CD8-positive, alpha-beta memory T cell (primary cell): Measurements from ENCODE around the gene POR. TPM values are rescaled to one million over a fixed set of nuclear protein-coding genes. Genes with fewer than 3 reads are reported as not detected.

Experiments used
- CTCF ChIA-PET: fragments of 350-600 bp; sonication (Branson Sonifier 250); formaldehyde crosslinking; loops from one replicate; lab custom pipeline; 2021; ENCODE audit warnings: antibody characterized with exemption; lab: Charles Lee
- POLR2A ChIA-PET: fragments of 350-600 bp; sonication (Branson Sonifier 250); formaldehyde crosslinking; loops from one replicate; lab custom pipeline; 2021; ENCODE audit warnings: antibody characterized with exemption; lab: Charles Lee
- DNase-seq, 5 donors: peaks; one replicate each; pipeline versions ENCODE4 v3.0.0 to v3.0.0-alpha.2; 2020 to 2022; ENCODE audit warnings: mixed read lengths in 1 of 5
- H3K27ac ChIP-seq: one replicate; pipeline ENCODE4 v1.7.0; 2013; ENCODE audit warnings: low read depth, mild to moderate bottlenecking, low read length, moderate library complexity
- H3K27me3 ChIP-seq: 2 replicates; pipeline ENCODE4 v1.7.0; 2013; ENCODE audit warnings: low read length, mild to moderate bottlenecking; ENCODE audit not compliant: insufficient read depth, poor library complexity, severe bottlenecking
- H3K36me3 ChIP-seq: 2 replicates; pipeline ENCODE4 v1.7.0; 2013; ENCODE audit warnings: mild to moderate bottlenecking, low read length, moderate library complexity; ENCODE audit not compliant: insufficient read depth
- H3K4me1 ChIP-seq: 2 replicates; pipeline ENCODE4 v1.7.0; 2013; ENCODE audit warnings: mild to moderate bottlenecking, low read length, moderate library complexity; ENCODE audit not compliant: insufficient read depth
- H3K4me3 ChIP-seq: 2 replicates; pipeline ENCODE4 v1.7.0; 2013; ENCODE audit warnings: mild to moderate bottlenecking, low read length
- H3K9me3 ChIP-seq: 2 replicates; pipeline ENCODE4 v1.7.0; 2013; ENCODE audit warnings: mild to moderate bottlenecking, low read length
- H3K27ac Mint-ChIP-seq, 8 donors: one replicate each; pipeline ENCODE4 v1.8.0; 2020 to 2021; ENCODE audit warnings: mixed read lengths in 8 of 8, mild to moderate bottlenecking in 6 of 8, inconsistent platforms in 3 of 8, moderate library complexity in 3 of 8
- H3K27me3 Mint-ChIP-seq, 2 donors: one replicate each; pipeline ENCODE4 v1.8.0; 2020 to 2021; ENCODE audit warnings: mixed read lengths in 2 of 2, mild to moderate bottlenecking in 1 of 2, moderate library complexity in 1 of 2
- H3K36me3 Mint-ChIP-seq, 3 donors: one replicate each; pipeline ENCODE4 v1.8.0; 2020 to 2021; ENCODE audit warnings: mixed read lengths in 3 of 3, inconsistent platforms in 1 of 3, mild to moderate bottlenecking in 1 of 3
- H3K4me1 Mint-ChIP-seq, 3 donors: one replicate each; pipeline ENCODE4 v1.8.0; 2020 to 2021; ENCODE audit warnings: mixed read lengths in 3 of 3, inconsistent platforms in 1 of 3, mild to moderate bottlenecking in 1 of 3
- H3K4me3 Mint-ChIP-seq, 7 donors: one replicate each; pipeline ENCODE4 v1.8.0; 2020 to 2021; ENCODE audit warnings: mixed read lengths in 7 of 7, mild to moderate bottlenecking in 6 of 7, moderate library complexity in 4 of 7, inconsistent platforms in 2 of 7
- H3K9me3 Mint-ChIP-seq, 5 donors: one replicate each; pipeline ENCODE4 v1.8.0; 2020 to 2022; ENCODE audit warnings: mixed read lengths in 5 of 5, mild to moderate bottlenecking in 3 of 5, moderate library complexity in 2 of 5, inconsistent platforms in 1 of 5
- polyA plus RNA-seq: library from polyadenylated mRNA; unstranded; fragments of 300-500 nt; fragmentation: Illumina TruSeq; gene quantifications from one replicate; pipeline ENCODE4 v1.2.3, GENCODE V29; 2021
- total RNA-seq, 2 experiments: library from RNA; stranded (reverse); gene quantifications; one replicate each; pipeline ENCODE4 v1.2.3, GENCODE V29; 2021

POR gene
- total and polyA plus RNA-seq, 3 experiments from 2014 or later = 40.7 to 61.4 (median 41.6) TPM

GRCh38 chr7:75968561-75969001 lies 53.6 kb downstream of the POR start:
- Histone ChIP-seq H3K4me3 (no peak overlapping the region), H3K27ac (no peak overlapping the region), H3K36me3 (no peaks in the 10 kb centered on the region), H3K9me3 (no peaks in the 10 kb centered on the region), H3K4me1 (no peaks in the 10 kb centered on the region), H3K27me3 (no peaks in the 10 kb centered on the region)
- Mint-ChIP-seq H3K4me1 (no peaks in the 10 kb centered on the region), H3K9me3 (no peaks in the 10 kb centered on the region), H3K27ac (no peak overlapping the region), H3K27me3 (no peaks in the 10 kb centered on the region), H3K36me3 (peaks cover 0 to 57% (median 7%) of the 10 kb centered on the region in 3 donors), H3K4me3 (no peak overlapping the region)
- CTCF ChIA-PET = interaction anchor here (1.3 kb wide), 1 partner anchor 51 kb away, joined by 4 read pairs; no protein-coding TSS in a partner anchor
- POLR2A ChIA-PET = no interaction called here
- no peak for DNase-seq

- H3K4me1 ChIP-seq = no peaks in the 10 kb centered on the region
- no peak overlapping the region for H3K27ac ChIP-seq
- ChIA-PET CTCF (no interaction called here), POLR2A (no interaction called here)
- Mint-ChIP-seq H3K9me3 (no peaks in the 10 kb centered on the region), H3K4me1 (no peaks in the 10 kb centered on the region), H3K4me3 (no peak overlapping the region), H3K27me3 (no peaks in the 10 kb centered on the region), H3K27ac (peak overlapping the region in 2 of 8 donors; percentile 34 to 48), H3K36me3 (peaks cover 0 to 62% (median 9%) of the 10 kb centered on the region in 3 donors)
- H3K4me3 ChIP-seq = no peak overlapping the region
- H3K36me3 ChIP-seq = no peaks in the 10 kb centered on the region
- H3K27me3 ChIP-seq = no peaks in the 10 kb centered on the region
- no peaks in the 10 kb centered on the region for H3K9me3 ChIP-seq
- no peak for DNase-seq
Observed at GRCh38 chr7:75969182-75969581, 54.2 kb downstream of the POR start.

- Mint-ChIP-seq H3K27ac (peak overlapping the region in 2 of 8 donors; percentile 48 to 90), H3K36me3 (peaks cover 0 to 66% (median 11%) of the 10 kb centered on the region in 3 donors), H3K9me3 (no peaks in the 10 kb centered on the region), H3K4me3 (no peak overlapping the region), H3K4me1 (no peaks in the 10 kb centered on the region), H3K27me3 (no peaks in the 10 kb centered on the region)
- Histone ChIP-seq H3K27me3 (no peaks in the 10 kb centered on the region), H3K36me3 (no peaks in the 10 kb centered on the region), H3K4me1 (no peaks in the 10 kb centered on the region), H3K4me3 (no peak overlapping the region), H3K9me3 (no peaks in the 10 kb centered on the region), H3K27ac (no peak overlapping the region)
- POLR2A ChIA-PET = no interaction called here
- CTCF ChIA-PET = no interaction called here
- no peak for DNase-seq
Observed at GRCh38 chr7:75969704-75970498, 54.9 kb downstream of the POR start.

- Histone ChIP-seq H3K4me3 (no peak overlapping the region), H3K27ac (no peak overlapping the region), H3K36me3 (no peaks in the 10 kb centered on the region), H3K27me3 (no peaks in the 10 kb centered on the region), H3K9me3 (no peaks in the 10 kb centered on the region), H3K4me1 (no peaks in the 10 kb centered on the region)
- H3K36me3 Mint-ChIP-seq = peaks cover 0 to 58% (median 11%) of the 10 kb centered on the region in 3 donors
- H3K27ac Mint-ChIP-seq = peak overlapping the region in 1 of 8 donors; percentile 86
- DNase-seq = no peak
- no peaks in the 10 kb centered on the region for H3K9me3 Mint-ChIP-seq
- CTCF ChIA-PET = interaction anchor here (1.9 kb wide), 1 partner anchor 48 kb away, joined by 5 read pairs; no protein-coding TSS in a partner anchor
- no peaks in the 10 kb centered on the region for H3K4me1 Mint-ChIP-seq
- no peaks in the 10 kb centered on the region for H3K27me3 Mint-ChIP-seq
- H3K4me3 Mint-ChIP-seq = no peak overlapping the region
- POLR2A ChIA-PET = interaction anchor here (0.5 kb wide), 1 partner anchor 232 kb away, joined by 7 read pairs; no protein-coding TSS in a partner anchor
Observed at GRCh38 chr7:75971309-75971960, 56.5 kb downstream of the POR start.

GRCh38 chr7:75971961-75972763 lies 57.2 kb downstream of the POR start:
- no peak for DNase-seq
- H3K4me3 ChIP-seq = no peak overlapping the region
- H3K27me3 ChIP-seq = no peaks in the 10 kb centered on the region
- no peak overlapping the region for H3K4me3 Mint-ChIP-seq
- no peaks in the 10 kb centered on the region for H3K4me1 ChIP-seq
- H3K27ac Mint-ChIP-seq = peak overlapping the region in 1 of 8 donors; percentile 86
- H3K4me1 Mint-ChIP-seq = no peaks in the 10 kb centered on the region
- H3K36me3 ChIP-seq = no peaks in the 10 kb centered on the region
- ChIA-PET CTCF (interaction anchor here (1.9 kb wide), 1 partner anchor 48 kb away, joined by 5 read pairs; no protein-coding TSS in a partner anchor), POLR2A (interaction anchor here (0.5 to 0.7 kb wide), 2 partner anchors 56 to 233 kb away, joined by 6 to 7 read pairs; no protein-coding TSS in a partner anchor)
- H3K27me3 Mint-ChIP-seq = no peaks in the 10 kb centered on the region
- H3K27ac ChIP-seq = no peak overlapping the region
- no peaks in the 10 kb centered on the region for H3K9me3 Mint-ChIP-seq
- H3K9me3 ChIP-seq = no peaks in the 10 kb centered on the region
- H3K36me3 Mint-ChIP-seq = peaks cover 0 to 52% (median 11%) of the 10 kb centered on the region in 3 donors

GRCh38 chr7:75977743-75978142 lies 62.8 kb downstream of the POR start:
- Histone ChIP-seq H3K4me3 (no peak overlapping the region), H3K36me3 (peaks cover 4% of the 10 kb centered on the region), H3K27ac (no peak overlapping the region), H3K27me3 (no peaks in the 10 kb centered on the region), H3K9me3 (no peaks in the 10 kb centered on the region), H3K4me1 (no peaks in the 10 kb centered on the region)
- DNase-seq = no peak
- peaks cover 0 to 55% (median 11%) of the 10 kb centered on the region in 3 donors for H3K36me3 Mint-ChIP-seq
- H3K9me3 Mint-ChIP-seq = no peaks in the 10 kb centered on the region
- H3K27ac Mint-ChIP-seq = no peak overlapping the region
- no peaks in the 10 kb centered on the region for H3K27me3 Mint-ChIP-seq
- CTCF ChIA-PET = no interaction called here
- POLR2A ChIA-PET = no interaction called here
- H3K4me1 Mint-ChIP-seq = peaks cover 0 to 2% (median 0%) of the 10 kb centered on the region in 3 donors
- no peak overlapping the region for H3K4me3 Mint-ChIP-seq

GRCh38 chr7:75979759-75980429 lies 64.9 kb downstream of the POR start:
- Mint-ChIP-seq H3K36me3 (peaks cover 0 to 58% (median 7%) of the 10 kb centered on the region in 3 donors), H3K9me3 (no peaks in the 10 kb centered on the region), H3K4me3 (no peak overlapping the region), H3K27me3 (no peaks in the 10 kb centered on the region), H3K27ac (peak overlapping the region in 1 of 8 donors; percentile 60), H3K4me1 (peaks cover 0 to 2% (median 0%) of the 10 kb centered on the region in 3 donors)
- no peak for DNase-seq
- H3K4me1 ChIP-seq = no peaks in the 10 kb centered on the region
- POLR2A ChIA-PET = no interaction called here
- H3K27ac ChIP-seq = no peak overlapping the region
- no peak overlapping the region for H3K4me3 ChIP-seq
- no peaks in the 10 kb centered on the region for H3K9me3 ChIP-seq
- no peaks in the 10 kb centered on the region for H3K27me3 ChIP-seq
- CTCF ChIA-PET = no interaction called here
- H3K36me3 ChIP-seq = peaks cover 4% of the 10 kb centered on the region
